ENCODE measurements around the gene WIF1.

WIF1 gene

GRCh38 chr12:65067383-65067782, 53.7 kb downstream of the WIF1 start (continued):
- TF ChIP-seq ZNF354C (tag by site-specific recombination; IDR thresholded peaks at IDR 0.05; ENCODE audit: borderline replicate concordance, low read depth) = no peak
- no peak for TF ChIP-seq PRDM6 (tag by site-specific recombination; IDR thresholded peaks at IDR 0.05)
- no peak for TF ChIP-seq ZNF404 (tag by site-specific recombination; IDR thresholded peaks at IDR 0.05)
- TF ChIP-seq ZNF488 (tag by site-specific recombination; IDR thresholded peaks at IDR 0.05) = no peak
- no peak for TF ChIP-seq ZNF654 (tag by site-specific recombination; IDR thresholded peaks at IDR 0.05; ENCODE audit: low read depth)

- Histone ChIP-seq H3K36me3 (ENCODE audit: control insufficient read depth in 2 of 2, insufficient read depth in 1 of 2, low read length in 2 of 2) (no peaks in the 10 kb centered on the region), H3K4me3 (ENCODE audit: low read depth, low read length) (no peak overlapping the region), H3K27ac (ENCODE audit: extremely low read depth, low read depth, low read length) (no peak overlapping the region), H3K4me1 (ENCODE audit: control insufficient read depth, insufficient read depth, low read length) (no peaks in the 10 kb centered on the region), H3K9me3 (ENCODE audit: control insufficient read depth, insufficient read depth, low read depth, low read length) (no peaks in the 10 kb centered on the region)
- POLR2A ChIA-PET = no interaction called here
- CTCF ChIA-PET = no interaction called here
- TF ChIP-seq INSM2 (tag by site-specific recombination; IDR thresholded peaks at IDR 0.05) (no peak), ZNF645 (tag by site-specific recombination; IDR thresholded peaks at IDR 0.05) (no peak), ZNF223 (tag by site-specific recombination; IDR thresholded peaks at IDR 0.05) (no peak), ZNF658 (tag by site-specific recombination; IDR thresholded peaks at IDR 0.05) (no peak), KLF8 (tag by site-specific recombination; IDR thresholded peaks at IDR 0.05) (no peak), ZIC2 (tag by site-specific recombination; IDR thresholded peaks at IDR 0.05) (no peak), ZNF19 (tag by site-specific recombination; IDR thresholded peaks at IDR 0.05; ENCODE audit: low read depth) (no peak), SCRT2 (tag by site-specific recombination; IDR thresholded peaks at IDR 0.05) (no peak), ZNF654 (tag by site-specific recombination; IDR thresholded peaks at IDR 0.05; ENCODE audit: low read depth) (no peak), ZNF596 (tag by site-specific recombination; IDR thresholded peaks at IDR 0.05) (no peak), ZNF404 (tag by site-specific recombination; IDR thresholded peaks at IDR 0.05) (no peak), ZNF571 (tag by site-specific recombination; IDR thresholded peaks at IDR 0.05) (no peak), PRDM10 (tag by site-specific recombination; IDR thresholded peaks at IDR 0.05) (no peak), ZNF157 (tag by site-specific recombination; IDR thresholded peaks at IDR 0.05) (no peak), ZSCAN4 (tag by site-specific recombination; IDR thresholded peaks at IDR 0.05) (no peak), ATF2 (tag by site-specific recombination; IDR thresholded peaks at IDR 0.05; ENCODE audit: low read depth) (no peak), ZSCAN18 (tag by site-specific recombination; IDR thresholded peaks at IDR 0.05) (no peak)
Measured at GRCh38 chr12:65055859-65056258, 65.2 kb downstream of the WIF1 start.

Measured in HEK293 (cell line).